Measurements from ENCODE around the gene CIAO2B.

- TF ChIP-seq CTCF (IDR thresholded peaks at IDR 0.05) (no peak), POLR2A (IDR thresholded peaks at IDR 0.05) (no peak)
These were observed 2.5 kb downstream of the CIAO2B start for GRCh38 chr16:66931665-66932064.

Measured in testis (tissue), 2 donors.